Psoas muscle (tissue), 8 donors: ENCODE measurements around the gene NOX5. TPM values are rescaled to one million over a fixed set of nuclear protein-coding genes. Genes with fewer than 3 reads are reported as not detected.

Experiments
- ATAC-seq, 4 donors: fragments of 200-7000 bp; cut with Tn5 transposase; one replicate each; pipeline ENCODE4 v1.9.1; 2020; ENCODE audit warnings: moderate library complexity in 3 of 4, mild to moderate bottlenecking in 2 of 4
- DNase-seq, 2 donors: peaks; one replicate each; pipeline ENCODE4 v3.0.0-alpha.2; 2020
- H3K27ac ChIP-seq: fragments of 200-600 bp; one replicate; pipeline ENCODE4 v1.8.0; 2022
- H3K27me3 ChIP-seq, 3 donors: fragments of 200-600 bp in 1 of 3; one replicate each; pipeline versions ENCODE4 v1.6.1 to v1.8.0; 2013 to 2022; ENCODE audit warnings: low read length in 2 of 3, mild to moderate bottlenecking in 2 of 3, moderate library complexity in 1 of 3; ENCODE audit not compliant: insufficient read depth in 3 of 3
- H3K36me3 ChIP-seq, 2 donors: fragments of 200-600 bp in 1 of 2; one replicate each; pipeline versions ENCODE4 v1.6.1 to v1.8.0; 2013 to 2022; ENCODE audit warnings: low read depth in 1 of 2, mild to moderate bottlenecking in 1 of 2, moderate library complexity in 1 of 2; ENCODE audit not compliant: insufficient read depth in 1 of 2
- H3K4me1 ChIP-seq: fragments of 200-600 bp; one replicate; pipeline ENCODE4 v1.8.0; 2022
- H3K4me3 ChIP-seq: fragments of 200-600 bp; one replicate; pipeline ENCODE4 v1.8.0; 2022; ENCODE audit warnings: mild to moderate bottlenecking
- H3K9me3 ChIP-seq: fragments of 200-600 bp; one replicate; pipeline ENCODE4 v1.8.0; 2022
- CTCF ChIP-seq: fragments of 200-600 bp; IDR thresholded peaks from one replicate; pipeline ENCODE4 v1.8.0; 2022; ENCODE audit warnings: antibody characterized with exemption
- WGBS, 3 donors: extraction: QIAGEN DNeasy Blood & Tissue Kit; methylation state at CpG; one replicate each; pipeline versions ENCODE4 v1.1.6 to v1.1.7; 2013; 5-methylcytosine and 5-hydroxymethylcytosine counted together
- intact Hi-C, 2 donors: fragments of 100-400 bp; cut with DNase I; formaldehyde crosslinking; loops; one replicate each; pipeline versions ENCODE4 v1.11.0 to v1.14.2; 2022
- long read RNA-seq, 2 donors: library from polyadenylated mRNA; unstranded; transcript quantifications; one replicate each; pipeline ENCODE4 v2.0.0, GENCODE V29; 2021
- polyA plus RNA-seq, 3 donors: library from polyadenylated mRNA; stranded (reverse); fragments of 200-250 nt; gene quantifications; one replicate each; pipeline ENCODE4 v1.2.3, GENCODE V29; 2013
- total RNA-seq, 4 donors: library from RNA; stranded (reverse); fragmentation: NEBNext Ultra II Directional in 2 of 4; extraction: Animal tissue kit (Norgen Biotek cat#: 25700) in 2 of 4; gene quantifications; one replicate each; pipeline versions ENCODE4 v1.2.1 to v1.2.4, GENCODE V29; 2021 to 2023
- donor health status: healthy with polysubstance abuse.
- donor health status: DM: no; HTN: no; CAD: no; lungs with moderate emphysema.
- donor health status: Bipolar disorder and iron deficiency.
- donor health status: healthy.
- donor health status: DM: yes; HTN: yes; CAD: no.
- donor health status: DM: no; HTN: no; CAD: no.
- donor health status: DM: no; HTN: no; CAD: no.
- donor health status: DM: yes; HTN: yes; CAD: no.

Gene NOX5
- under 1 TPM in 2 of 4 donors, not detected in 2; 0.06 to 0.13 TPM for total RNA-seq
- under 1 TPM in 2 of 3 donors, not detected in 1; 0.03 TPM for polyA plus RNA-seq
- long read RNA-seq, donor 1, result 0 reads
- long read RNA-seq, donor 2, partial matches to known transcripts, result 0 of 1 reads
- long read RNA-seq, donor 2, other reads (novel, unspliced or antisense), result 1 of 1 reads

DNA sequence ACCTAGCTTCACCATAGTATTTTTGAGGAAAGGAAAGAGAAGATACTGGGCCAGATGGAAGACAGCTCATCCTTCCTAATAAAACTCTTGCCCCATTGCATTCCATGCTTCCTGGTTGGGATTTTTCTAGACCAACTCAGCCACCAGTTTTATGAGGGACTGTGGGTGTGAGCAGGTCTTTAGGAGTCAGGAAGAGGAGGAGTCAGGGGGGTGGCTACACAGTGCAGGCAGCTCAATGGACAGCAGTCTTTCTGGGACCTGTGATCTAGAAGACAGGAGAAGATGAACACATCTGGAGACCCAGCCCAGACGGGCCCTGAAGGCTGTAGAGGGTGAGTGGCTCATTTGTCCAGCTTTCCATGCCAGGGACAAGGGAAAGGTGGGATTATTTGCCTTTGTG is at the start of gene NOX5:
Gene NOX5, plus strand, starts transcription at position 242 of the 400 bp plus-strand sequence. Its CDS starts 41 bp downstream, at position 283.
- no peaks in the 10 kb centered on the region for H3K27me3 ChIP-seq
- 49 to 77% (median 53%) methylated on average over 1 of the region's 1 CpG for WGBS, 3 donors
- intact Hi-C loops, result no loop called here
- H3K27ac ChIP-seq, result no peak within 1 kb of the TSS
- H3K36me3 ChIP-seq, result no peaks in the 10 kb centered on the region
- peaks cover 4% of the 10 kb centered on the region for H3K9me3 ChIP-seq
- H3K4me3 ChIP-seq, result no peak within 1 kb of the TSS
- H3K4me1 ChIP-seq, result no peaks in the 10 kb centered on the region
- no peak for TF ChIP-seq CTCF
- ATAC-seq, result no peak
- DNase-seq, result no peak

- ATAC-seq (no peak), DNase-seq (no peak)
- no peak overlapping the region for H3K4me3 ChIP-seq
- TF ChIP-seq CTCF, result no peak
- no peaks in the 10 kb centered on the region for H3K4me1 ChIP-seq
- H3K27me3 ChIP-seq, result no peaks in the 10 kb centered on the region
- no peaks in the 10 kb centered on the region for H3K36me3 ChIP-seq
- peaks cover 12% of the 10 kb centered on the region for H3K9me3 ChIP-seq
- H3K27ac ChIP-seq, result no peak overlapping the region
- intact Hi-C loops, result no loop called here
- WGBS, 3 donors, result 65 to 70% (median 69%) methylated on average over 5 of the region's 5 CpGs
Measured at GRCh38 chr15:68966996-68967395, 47.5 kb upstream of the NOX5 start.

DNA sequence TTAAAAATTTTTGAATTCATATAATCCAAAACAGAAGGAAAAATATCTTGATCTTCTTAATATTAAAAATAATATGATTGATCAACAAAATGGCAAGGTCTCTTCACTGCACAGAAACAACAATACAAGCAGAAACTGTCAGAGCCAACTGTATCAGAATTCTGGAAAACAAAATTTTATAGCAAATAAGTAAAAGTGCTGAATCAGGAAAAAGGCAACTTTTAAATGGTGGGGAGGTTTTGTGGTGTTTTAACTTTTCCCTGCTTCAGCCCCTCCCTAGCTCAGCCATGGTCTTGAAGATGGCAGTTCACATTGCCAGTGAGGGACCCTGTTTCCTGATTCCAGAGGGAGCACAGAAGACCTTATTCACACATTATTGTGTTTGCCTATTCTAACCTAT is 46.5 kb upstream of the NOX5 start:
- no peaks in the 10 kb centered on the region for H3K36me3 ChIP-seq
- H3K4me1 ChIP-seq, result no peaks in the 10 kb centered on the region
- ATAC-seq (no peak), DNase-seq (no peak)
- H3K27ac ChIP-seq, result no peak overlapping the region
- H3K9me3 ChIP-seq, result peaks cover 12% of the 10 kb centered on the region
- H3K4me3 ChIP-seq, result no peak overlapping the region
- intact Hi-C loops, result no loop called here
- H3K27me3 ChIP-seq, result peaks cover 0 to 1% (median 0%) of the 10 kb centered on the region in 3 donors
- TF ChIP-seq CTCF, result no peak

DNA sequence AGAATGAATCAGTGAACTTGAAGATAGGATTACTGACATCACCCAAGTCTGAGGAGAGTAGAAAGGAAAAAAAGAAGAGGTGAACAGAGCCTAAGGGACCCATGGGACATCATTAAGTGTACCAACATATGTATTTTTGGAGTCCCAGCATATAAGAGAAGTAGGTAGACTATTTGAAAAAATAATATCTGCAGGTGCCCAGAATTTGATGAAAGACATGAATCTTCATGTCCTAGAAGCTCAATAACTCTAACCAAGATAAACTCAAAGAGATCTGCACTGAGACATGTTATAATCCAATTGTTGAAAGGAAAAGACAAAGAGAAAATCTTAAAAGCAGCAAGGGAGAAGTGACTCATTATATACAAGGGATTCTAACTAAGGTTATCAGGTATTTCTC is 45.2 kb upstream of the NOX5 start:
- Histone ChIP-seq H3K9me3 (peaks cover 12% of the 10 kb centered on the region), H3K4me1 (no peaks in the 10 kb centered on the region), H3K36me3 (no peaks in the 10 kb centered on the region), H3K27me3 (peaks cover 0 to 1% (median 0%) of the 10 kb centered on the region in 3 donors), H3K27ac (no peak overlapping the region), H3K4me3 (no peak overlapping the region)
- ATAC-seq, result no peak
- intact Hi-C loops, result no loop called here
- no peak for DNase-seq
- no peak for TF ChIP-seq CTCF
